ENCODE results near the gene ALG1.
A peak's percentile ranks its signal among the peaks of the same experiment; 100 is the strongest.
"Not testable (repeated sequence)": the region's sequence is repeated elsewhere in the genome, so short reads cannot be mapped to it uniquely, and the experiment has no call there.

The ALG1 gene

GRCh38 chr16:5071681-5072333 is at the start of gene ALG1:
TSS of gene ALG1 (plus strand) at chr16:5071843. CDS start at chr16:5071850, 7 bp downstream.
- DNase-seq (ENCODE audit: low spot score): peak; percentile 91

DNA sequence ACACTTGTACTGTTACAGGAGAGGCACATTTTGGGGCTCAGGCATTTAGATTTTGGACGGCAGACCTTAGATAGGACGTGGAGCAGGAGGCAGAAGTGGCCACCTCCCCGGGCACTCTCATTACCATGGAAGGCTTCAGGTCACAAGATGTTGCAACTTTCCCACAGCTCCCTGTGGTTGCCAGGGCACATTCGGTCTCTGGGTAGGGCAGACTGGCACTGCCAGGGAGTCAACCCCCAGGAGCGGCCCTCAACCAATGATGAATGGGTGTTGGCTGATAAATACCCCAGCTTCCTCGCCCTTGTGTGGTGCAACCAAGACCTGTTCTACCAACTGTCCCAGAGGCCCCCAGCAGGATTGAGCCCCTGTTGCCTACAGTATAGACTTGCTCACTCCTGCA is 49.1 kb upstream of the ALG1 start:
- no peak for DNase-seq (ENCODE audit: low spot score)

DNA sequence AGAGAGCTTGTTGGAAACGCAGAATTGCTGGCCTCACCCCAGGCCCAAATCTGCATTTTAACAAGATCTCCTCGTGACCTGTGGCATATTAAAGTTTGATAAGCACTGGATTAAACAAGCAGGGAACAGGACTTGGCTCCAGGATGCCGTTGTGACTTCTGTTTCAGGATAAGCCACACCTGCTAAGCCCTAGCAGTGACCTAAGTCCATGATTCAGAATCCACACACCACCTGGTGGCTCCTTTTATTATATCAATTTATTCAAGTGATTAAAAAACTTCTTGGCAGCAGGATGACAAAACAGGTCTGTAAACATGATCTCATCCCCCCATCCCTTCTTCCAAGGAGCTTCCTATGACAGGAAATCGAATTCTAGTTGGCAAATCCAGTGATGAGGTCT is 47.0 kb upstream of the ALG1 start:
- no peak for DNase-seq (ENCODE audit: low spot score)

- no peak for DNase-seq (ENCODE audit: low spot score)
Observed at GRCh38 chr16:5025171-5025632, 46.4 kb upstream of the ALG1 start.

DNA sequence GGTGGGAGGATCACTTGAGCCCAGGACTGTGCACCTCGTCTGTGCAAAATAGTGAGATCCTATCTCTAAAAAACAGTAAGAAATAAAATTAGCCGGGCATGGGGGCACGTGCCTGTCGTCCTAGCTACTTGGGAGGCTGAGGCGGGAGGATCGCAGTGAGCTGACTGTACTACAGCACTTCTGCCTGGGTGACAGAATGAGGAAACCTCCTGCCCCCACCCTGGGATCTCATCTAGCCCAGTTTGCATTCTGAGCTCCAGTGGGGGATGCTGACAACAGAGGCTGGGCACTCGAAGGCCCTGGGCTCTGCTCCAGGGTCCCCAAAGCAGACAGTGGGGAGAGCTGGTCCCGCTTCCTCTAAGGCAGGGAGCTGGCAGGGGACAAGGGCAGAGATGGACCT is 45.0 kb upstream of the ALG1 start:
- no peak for DNase-seq (ENCODE audit: low spot score)

DNA sequence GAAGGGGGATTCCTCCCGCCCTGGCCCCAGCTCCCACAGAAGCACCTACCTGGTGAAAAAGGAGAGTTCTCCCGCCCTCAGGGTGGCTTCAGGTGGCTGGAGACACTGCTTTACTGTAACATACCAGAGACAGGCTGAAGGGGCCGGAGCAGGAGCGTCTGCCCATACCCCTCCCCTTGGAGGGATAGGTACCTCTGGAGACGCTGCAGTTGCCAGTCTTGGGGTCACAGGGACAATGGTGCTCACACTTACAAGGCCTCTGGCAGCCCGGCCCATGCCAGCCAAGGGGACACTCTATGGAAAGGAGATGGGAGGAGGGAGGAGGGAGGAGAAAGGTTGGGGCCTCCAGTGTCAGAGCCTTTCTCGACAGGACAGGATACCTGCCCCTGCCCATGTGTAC is 44.6 kb upstream of the ALG1 start:
- DNase-seq (ENCODE audit: low spot score): no peak

GRCh38 chr16:5027575-5028235 is 43.9 kb upstream of the ALG1 start:
- no peak for DNase-seq (ENCODE audit: low spot score)

DNA sequence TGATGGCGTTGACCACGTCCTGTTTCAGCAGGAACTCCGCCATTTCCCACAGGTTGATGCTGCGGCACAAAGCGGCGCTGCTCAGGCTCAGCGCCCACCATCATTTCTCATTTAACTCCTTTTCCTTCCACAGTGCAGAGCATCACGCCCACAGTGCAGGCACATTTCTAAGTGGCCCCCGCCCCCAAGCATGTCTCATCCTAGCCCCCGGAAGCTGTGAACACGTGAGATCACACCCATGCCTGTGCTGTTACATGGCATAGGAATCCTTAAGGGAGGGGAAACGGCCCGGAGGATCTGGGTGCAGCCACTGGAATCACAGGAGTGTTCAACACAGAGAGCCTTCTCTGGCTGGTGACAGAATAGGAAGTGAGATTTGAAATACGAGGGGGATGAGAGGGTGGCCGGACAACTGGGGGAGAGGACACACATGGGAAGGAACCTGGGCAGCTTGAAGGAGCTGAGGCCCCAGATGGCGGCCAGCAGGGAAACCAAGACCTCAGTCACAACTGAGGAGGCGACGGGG is 42.6 kb upstream of the ALG1 start:
- DNase-seq (ENCODE audit: low spot score): no peak

DNA sequence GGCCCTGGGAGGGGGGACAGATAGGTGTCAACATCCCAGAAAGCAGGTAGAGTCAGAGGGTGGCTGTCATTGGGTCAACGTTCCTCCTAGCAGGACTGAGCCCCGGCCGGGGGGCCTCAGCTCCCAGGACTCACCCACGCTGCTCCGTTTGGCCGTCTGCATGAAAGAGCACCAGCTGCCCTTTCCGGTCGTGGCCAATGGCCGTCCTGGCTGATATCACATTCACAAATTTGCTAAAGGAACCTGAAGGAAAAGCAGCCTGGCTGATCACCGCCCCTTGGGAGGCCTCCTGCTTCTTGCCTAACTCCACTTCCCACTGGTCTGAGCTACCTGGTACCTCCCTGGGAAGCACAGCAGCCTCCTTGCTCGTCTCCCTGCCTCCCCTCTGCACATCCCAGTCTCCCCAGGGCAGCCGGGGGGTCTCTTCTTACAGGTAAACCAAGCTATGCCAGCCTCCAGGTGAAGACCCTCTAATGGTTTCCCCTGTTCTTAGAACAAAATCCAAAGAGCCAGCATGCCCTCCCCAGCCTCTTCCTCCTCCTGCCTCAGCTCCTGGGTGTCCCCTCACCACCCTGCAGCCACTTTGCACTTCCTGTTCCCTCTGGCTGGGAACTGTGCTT is 41.3 kb upstream of the ALG1 start:
- no peak for DNase-seq (ENCODE audit: low spot score)

- DNase-seq (ENCODE audit: low spot score): no peak
Observed at GRCh38 chr16:5031601-5032000, 40.0 kb upstream of the ALG1 start.

- DNase-seq (ENCODE audit: low spot score): no peak
Observed at GRCh38 chr16:5032748-5033167, 38.9 kb upstream of the ALG1 start.

GRCh38 chr16:5033256-5034166 is 38.1 kb upstream of the ALG1 start, which contains the start of gene NAGPA:
TSS of gene NAGPA (minus strand) at chr16:5033935. CDS start at chr16:5033914, 21 bp downstream.
- DNase-seq (ENCODE audit: low spot score): peak; percentile 87

DNA sequence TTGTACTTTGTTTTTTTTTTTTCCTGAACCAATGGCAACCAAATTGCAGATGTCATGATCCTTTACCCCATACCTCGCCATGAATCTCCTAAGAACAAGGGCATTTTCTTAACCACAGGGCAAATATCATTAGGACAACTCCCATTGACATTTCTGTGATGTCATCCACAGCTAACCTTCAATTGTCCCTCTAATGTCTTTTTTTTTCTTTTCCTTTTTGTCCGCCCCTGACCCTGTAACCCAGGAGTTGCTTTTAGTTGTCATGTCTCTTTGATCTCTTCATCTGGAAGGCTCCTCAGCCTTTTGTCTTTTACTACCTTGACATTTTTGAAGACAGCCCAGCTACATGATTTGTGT is 37.5 kb upstream of the ALG1 start:
- DNase-seq (ENCODE audit: low spot score): no peak

DNA sequence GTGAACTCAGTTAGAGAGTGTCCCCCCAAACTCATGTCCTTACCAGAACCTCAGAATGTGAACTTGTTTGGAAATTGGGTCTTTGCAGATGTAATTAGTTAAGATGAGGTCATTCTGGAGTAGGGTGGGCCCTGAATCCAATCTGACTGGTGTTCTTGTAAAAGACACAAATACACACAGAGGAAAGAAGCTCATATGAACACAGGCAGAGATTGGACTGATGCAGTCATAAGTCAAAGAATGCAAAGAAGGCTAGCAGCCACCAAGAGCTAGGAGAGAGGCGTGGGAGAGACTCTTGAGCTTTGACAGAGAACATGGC is 35.8 kb upstream of the ALG1 start:
- DNase-seq (ENCODE audit: low spot score): no peak

GRCh38 chr16:5036228-5037156 is 35.2 kb upstream of the ALG1 start:
- DNase-seq (ENCODE audit: low spot score): no peak

DNA sequence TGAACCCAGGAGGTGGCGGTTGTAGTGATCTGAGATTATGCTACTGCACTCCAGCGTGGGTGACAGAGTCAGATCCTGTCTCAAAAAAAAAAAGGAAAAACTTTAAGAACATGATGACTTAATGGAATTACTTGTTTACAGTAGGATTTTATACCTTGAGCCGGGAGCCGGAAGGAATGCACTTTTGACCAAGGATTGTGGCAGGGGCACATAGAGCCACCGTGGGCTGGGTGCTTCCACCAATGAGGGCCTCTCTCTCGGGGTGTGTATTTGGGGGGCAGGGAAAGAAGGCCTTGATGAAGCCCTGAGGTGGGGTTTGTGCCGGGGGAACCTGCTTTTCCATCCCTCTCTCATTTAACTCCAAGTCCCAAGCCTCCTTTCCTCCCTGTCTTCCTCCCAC is 31.2 kb upstream of the ALG1 start:
- no peak for DNase-seq (ENCODE audit: low spot score)

DNA sequence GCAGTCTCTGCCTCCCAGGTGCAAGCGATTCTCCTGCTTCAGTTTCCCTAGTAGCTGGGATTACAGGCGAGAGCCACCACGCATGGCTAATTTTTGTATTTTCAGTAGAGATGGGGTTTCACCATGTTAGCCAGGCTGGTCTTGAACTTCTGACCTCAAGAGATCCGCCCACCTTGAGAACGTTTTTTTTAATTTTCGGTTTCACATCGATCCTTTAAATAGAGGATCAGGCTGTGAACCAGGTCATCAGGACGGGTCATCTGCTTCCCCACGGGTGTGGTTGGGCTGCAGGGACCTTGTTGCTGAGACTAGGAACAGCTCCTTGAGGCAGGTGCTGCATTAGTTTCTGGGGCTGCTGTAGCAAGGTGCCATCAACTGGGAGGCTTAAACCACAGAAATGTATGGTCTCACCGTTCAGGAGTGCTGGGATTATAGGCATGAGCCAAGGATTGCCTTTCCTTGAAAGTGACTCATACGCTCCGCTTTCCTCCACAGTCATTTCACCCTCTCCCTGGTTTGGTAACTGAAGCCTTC is 30.0 kb upstream of the ALG1 start:
- DNase-seq (ENCODE audit: low spot score): no peak

- no peak for DNase-seq (ENCODE audit: low spot score)
Observed at GRCh38 chr16:5042574-5043171, 29.0 kb upstream of the ALG1 start.

DNA sequence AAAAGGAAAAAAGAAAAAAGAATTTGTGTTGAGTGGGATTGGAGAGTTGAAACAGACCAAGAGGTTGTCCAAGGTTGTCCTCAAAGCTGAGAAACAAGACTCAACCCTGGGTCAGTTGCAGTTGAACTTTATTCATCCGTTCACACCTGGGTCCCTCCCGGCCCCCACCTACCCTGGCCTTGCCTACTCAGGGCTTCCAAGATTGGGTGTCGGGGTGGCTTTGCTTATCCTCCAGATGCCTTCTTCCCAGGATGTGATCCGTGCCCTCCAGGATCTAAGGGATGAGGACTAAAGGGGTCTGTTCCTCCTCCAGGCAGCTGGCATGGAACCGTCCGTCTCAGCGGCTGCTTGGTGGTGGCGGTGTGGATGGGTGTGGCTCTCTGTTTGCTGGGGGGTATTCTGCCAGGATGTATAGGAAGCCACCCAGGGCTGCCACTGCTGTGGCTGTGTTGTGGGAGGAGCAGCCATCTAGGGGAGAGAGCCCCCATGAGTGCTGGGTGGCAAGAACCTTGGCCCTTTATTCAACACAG is 27.6 kb upstream of the ALG1 start:
- DNase-seq (ENCODE audit: low spot score): no peak

GRCh38 chr16:5044581-5044980 is 27.1 kb upstream of the ALG1 start:
- DNase-seq (ENCODE audit: low spot score): not testable (repeated sequence)

Measured in CD4-positive, alpha-beta T cell treated with Interleukin-2 at 100 ng/mL for 4 hours (primary cell).